Measurements from ENCODE around the gene RAB11FIP5.
A peak's percentile ranks its signal among the peaks of the same experiment; 100 is the strongest.
"Not testable (repeated sequence)": the region's sequence is repeated elsewhere in the genome, so short reads cannot be mapped to it uniquely, and the experiment has no call there.

The RAB11FIP5 gene

GRCh38 chr2:73110168-73111072 lies 2.3 kb downstream of the RAB11FIP5 start:
- DNase-seq (ENCODE audit: low read depth in 2 of 2): no peak

DNA sequence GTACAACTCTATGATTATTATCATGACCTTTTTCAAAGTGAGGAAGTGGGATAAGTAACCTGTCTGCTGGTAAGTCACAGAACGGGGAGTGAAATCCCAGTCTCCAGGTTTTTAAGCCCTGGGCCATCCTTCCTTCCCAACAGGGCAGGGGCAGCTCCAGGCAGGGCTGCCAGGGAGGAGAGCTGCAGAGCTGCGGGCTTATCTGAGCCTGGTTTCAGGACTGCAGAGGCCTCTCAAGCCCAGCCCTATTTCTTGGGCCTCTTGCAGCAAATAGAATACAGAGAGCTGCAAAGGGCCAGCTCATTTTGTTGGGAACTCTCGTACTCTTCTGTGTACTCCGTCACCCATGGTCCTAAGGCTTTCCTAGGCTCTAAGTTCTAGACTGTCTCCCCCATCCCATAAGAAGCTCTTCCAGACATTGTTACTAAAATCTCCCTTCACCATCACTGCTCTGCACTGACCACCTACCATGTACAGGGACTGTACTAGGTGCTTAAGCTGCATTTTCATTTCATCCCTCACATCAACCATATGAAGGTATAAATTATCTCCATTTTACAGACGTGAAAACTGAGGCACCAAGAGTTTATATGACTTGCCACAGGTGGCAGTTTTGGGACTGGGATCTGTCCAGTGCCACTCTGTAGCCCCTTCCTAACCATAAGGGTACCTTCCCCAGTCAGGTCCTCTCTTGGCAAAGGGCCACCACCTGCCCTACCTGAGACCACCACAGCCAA lies 3.1 kb downstream of the RAB11FIP5 start:
- DNase-seq (ENCODE audit: low read depth in 2 of 2): no peak

DNA sequence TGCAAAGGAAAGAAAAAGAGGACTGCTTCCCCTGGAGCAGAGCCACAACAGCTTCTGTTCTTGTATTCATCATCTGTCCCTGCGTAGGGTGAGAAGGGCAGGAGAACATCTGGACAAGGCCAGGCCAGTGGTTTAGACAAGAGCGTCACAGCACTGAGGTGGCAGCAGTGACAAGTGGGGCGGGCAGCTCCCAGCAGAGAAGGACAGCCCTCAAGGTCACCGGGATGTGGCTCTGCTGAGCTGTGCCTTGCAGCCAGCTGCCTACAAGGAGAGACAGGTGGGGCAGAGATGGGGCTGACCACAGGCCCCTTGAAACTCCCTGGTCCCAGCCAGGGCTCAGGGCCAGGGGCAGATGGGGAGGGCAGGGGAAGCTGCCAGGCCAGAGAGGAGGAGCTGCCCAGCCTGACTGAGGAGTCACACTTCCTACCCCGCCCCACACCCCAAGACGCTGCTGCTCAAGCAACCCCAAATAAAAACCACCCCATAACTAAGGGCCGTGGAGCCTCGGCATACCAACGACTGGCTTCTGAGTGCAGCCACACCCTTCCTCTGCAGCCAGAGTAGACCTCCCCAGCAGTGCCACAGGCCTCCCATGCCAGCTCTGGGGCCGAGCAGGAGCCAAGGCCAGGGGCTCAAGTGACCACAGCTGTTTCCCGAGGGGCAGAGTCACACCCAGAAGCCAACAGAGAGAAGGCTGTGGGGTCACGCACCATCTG lies 5.4 kb downstream of the RAB11FIP5 start:
- no peak for DNase-seq (ENCODE audit: low read depth in 2 of 2)

GRCh38 chr2:73106791-73107190 lies 6.0 kb downstream of the RAB11FIP5 start:
- DNase-seq (ENCODE audit: low read depth in 2 of 2): no peak

GRCh38 chr2:73105511-73105971 lies 7.2 kb downstream of the RAB11FIP5 start:
- DNase-seq (ENCODE audit: low read depth in 2 of 2): no peak

- DNase-seq (ENCODE audit: low read depth in 2 of 2): no peak
These were observed 7.8 kb downstream of the RAB11FIP5 start for GRCh38 chr2:73104933-73105332.

DNA sequence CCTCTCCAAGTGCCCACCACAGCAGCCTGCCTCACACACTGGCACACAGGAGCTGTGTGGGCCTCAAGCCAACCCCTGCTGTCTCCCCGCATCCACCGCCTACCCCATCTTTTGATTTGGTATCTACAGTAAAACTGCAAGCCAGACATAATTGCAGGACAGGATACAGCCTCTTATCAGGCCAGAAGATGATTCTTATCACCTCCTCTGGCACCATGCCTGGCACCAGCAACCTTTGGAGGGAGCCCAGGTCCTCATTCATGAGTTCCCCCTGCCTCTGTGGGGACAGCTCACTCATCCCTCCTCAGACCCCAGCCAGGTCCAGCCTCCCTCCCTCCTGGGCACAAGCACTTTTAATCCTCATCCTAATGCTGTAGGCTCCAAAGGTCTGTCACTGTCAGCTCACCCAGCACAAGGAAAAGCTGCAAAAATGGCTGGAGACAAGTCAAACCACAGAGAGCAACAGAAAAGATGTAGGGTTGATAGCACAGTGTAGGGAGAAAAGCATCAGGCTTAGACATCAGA lies 9.7 kb downstream of the RAB11FIP5 start:
- DNase-seq (ENCODE audit: low read depth in 2 of 2): no peak

DNA sequence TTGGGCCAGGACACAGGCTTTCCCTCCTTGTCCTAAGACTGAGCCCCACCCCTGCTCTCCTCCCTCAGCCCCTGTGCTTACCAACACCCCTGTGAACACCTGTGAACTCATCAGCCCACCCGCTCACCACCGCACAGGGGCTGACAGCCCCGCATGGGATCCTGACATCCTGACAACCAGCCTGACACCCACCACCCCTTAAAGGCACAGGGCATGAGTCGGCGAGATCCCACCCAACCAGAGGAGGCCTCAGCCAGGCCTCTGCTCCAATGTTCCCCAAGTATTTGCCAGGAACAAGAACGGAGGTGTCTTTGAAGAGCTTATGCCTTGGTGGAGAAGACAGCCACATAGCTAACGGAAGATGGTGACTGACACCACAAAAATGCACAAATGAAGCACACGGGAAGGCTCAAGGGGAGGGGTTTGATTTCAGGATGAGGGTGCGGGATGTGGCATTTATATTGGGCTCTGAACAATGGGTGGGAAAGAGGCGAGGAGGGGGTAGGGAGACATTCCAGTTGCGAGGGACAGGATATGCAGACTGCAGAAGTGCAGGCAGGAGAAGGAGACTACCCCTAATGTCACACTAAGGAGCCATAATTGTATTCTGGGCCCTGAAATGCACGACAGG lies 11.0 kb downstream of the RAB11FIP5 start:
- DNase-seq (ENCODE audit: low read depth in 2 of 2): no peak

DNA sequence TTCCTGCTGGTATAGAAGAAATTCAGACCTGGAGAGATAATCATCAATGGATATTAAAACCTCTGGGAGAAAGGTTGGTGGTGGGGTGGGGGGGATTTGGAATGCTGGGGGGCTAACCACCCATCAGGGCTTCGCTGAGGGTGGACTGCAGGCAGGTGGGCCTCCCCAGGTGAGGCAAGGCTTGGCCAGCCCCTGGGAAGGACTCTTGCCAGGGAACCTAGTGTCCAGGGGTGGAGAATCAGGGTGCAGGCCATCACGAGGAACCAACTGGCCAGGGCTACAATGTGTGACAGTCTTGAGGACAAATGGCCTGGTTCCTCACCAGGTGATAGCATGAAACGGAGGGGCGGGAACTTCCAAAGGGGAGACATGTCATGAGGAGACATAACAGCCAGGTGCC lies 11.8 kb downstream of the RAB11FIP5 start:
- DNase-seq (ENCODE audit: low read depth in 2 of 2): no peak

DNA sequence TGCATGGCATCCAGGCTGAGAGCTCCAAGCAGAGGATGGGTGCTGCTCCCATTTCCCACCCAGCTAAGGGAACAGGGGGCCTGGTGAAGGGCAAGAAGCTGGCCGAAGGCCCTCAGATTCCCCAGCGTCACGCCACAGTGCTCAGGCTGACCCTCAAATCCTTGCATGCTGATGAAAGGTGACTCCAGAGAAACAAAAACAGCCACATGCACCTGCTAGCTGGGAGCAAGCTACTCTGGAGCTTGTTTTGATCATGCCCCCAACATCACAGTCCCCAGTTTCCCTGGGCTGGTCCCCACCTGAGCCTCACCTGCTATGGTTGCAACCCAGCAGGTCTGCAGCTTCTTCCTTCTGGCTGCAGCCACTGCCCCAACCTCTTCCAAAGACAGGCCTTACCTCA lies 13.3 kb downstream of the RAB11FIP5 start:
- DNase-seq (ENCODE audit: low read depth in 2 of 2): no peak

DNA sequence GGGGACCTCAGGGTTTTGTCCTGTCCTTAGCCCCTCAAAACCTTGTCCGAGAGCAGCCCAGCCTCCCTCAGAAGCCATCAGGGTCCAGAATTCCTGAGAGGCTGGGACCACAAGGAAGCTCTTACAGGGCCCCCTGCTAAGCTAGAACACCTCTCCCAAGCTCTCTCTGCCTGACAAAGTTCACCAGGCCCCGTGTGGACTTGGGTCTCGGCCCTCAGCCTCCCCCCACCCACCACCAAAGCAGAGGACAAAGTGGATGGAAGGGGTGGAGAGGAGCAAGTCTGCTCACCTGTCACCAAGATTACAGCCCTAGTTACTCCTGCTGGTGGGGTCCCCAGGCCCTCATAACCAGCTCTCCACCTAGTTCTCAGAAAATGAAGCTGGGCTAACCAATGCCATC lies 16.8 kb downstream of the RAB11FIP5 start:
- DNase-seq (ENCODE audit: low read depth in 2 of 2): no peak

- not testable (repeated sequence) for DNase-seq (ENCODE audit: low read depth in 2 of 2)
These were observed 19.0 kb downstream of the RAB11FIP5 start for GRCh38 chr2:73093601-73094218.

GRCh38 chr2:73092146-73092783 lies 20.5 kb downstream of the RAB11FIP5 start:
- no peak for DNase-seq (ENCODE audit: low read depth in 2 of 2)

DNA sequence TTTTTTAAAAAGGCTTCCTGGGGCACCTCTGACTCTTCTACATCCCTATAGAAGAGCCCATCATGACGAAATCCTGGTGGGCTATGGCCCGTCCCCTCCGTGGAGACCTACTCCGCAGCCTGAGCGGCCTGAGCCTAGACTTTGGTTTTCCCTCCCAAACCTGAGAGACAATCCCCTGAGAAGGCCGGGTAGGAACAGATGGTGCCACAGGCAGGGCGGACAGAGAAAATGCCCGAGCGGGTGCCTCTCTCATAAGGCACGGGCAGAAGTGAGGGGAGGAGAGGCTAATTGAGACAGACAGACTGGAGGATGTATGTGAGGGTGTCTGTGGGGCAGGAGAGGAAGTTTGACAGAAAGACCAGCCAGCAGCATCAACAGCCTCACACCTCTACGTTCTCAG lies 21.1 kb downstream of the RAB11FIP5 start:
- no peak for DNase-seq (ENCODE audit: low read depth in 2 of 2)

- no peak for DNase-seq (ENCODE audit: low read depth in 2 of 2)
These were observed 21.6 kb downstream of the RAB11FIP5 start for GRCh38 chr2:73091164-73091563.

- peak; percentile 98 for DNase-seq (ENCODE audit: low read depth in 2 of 2)
These were observed 23.3 kb downstream of the RAB11FIP5 start for GRCh38 chr2:73089270-73090030.

- no peak for DNase-seq (ENCODE audit: low read depth in 2 of 2)
These were observed 24.0 kb downstream of the RAB11FIP5 start for GRCh38 chr2:73088703-73089102.

DNA sequence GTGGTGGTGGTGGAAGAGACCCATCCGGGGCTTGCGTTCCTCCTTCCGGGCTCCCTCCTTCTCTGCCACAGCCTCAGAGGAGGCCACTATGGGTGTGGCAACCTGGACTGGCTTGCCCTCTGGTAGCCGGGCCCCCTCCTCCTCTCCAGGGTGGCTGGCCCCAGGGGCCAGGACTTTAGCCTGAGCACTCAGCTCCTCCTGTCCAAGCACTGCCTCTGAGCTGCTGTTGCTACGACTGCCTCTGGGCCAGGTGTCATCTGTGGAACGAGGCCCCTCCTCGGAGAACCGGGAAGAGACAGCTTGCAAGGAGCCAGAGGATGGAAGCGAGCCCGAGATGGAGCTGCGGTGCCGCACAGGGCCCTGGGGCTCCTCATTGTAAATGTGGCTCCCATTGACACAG lies 24.5 kb downstream of the RAB11FIP5 start:
- no peak for DNase-seq (ENCODE audit: low read depth in 2 of 2)

GRCh38 chr2:73087311-73087710 lies 25.4 kb downstream of the RAB11FIP5 start:
- no peak for DNase-seq (ENCODE audit: low read depth in 2 of 2)

GRCh38 chr2:73085691-73086090 lies 27.1 kb downstream of the RAB11FIP5 start:
- DNase-seq (ENCODE audit: low read depth in 2 of 2): peak; percentile 45 to 49

All from fibroblast of skin of left quadriceps (primary cell).